Suprapubic skin (tissue), 4 donors: ENCODE measurements around the gene ATP8B1. TPM values are rescaled to one million over a fixed set of nuclear protein-coding genes. Genes with fewer than 3 reads are reported as not detected.

ENCODE experiments used
- DNase-seq, 2 donors: peaks; one replicate each; pipeline ENCODE4 v3.0.0-alpha.2; 2019; ENCODE audit warnings: low spot score in 2 of 2
- H3K27ac ChIP-seq: fragments of 200-600 bp; sonication (generic); one replicate; pipeline ENCODE4 v1.5.1; 2019
- H3K27me3 ChIP-seq: fragments of 200-600 bp; sonication (generic); one replicate; pipeline ENCODE4 v1.5.1; 2019
- H3K36me3 ChIP-seq: fragments of 200-600 bp; sonication (generic); one replicate; pipeline ENCODE4 v1.5.1; 2019
- H3K4me1 ChIP-seq: fragments of 200-600 bp; sonication (generic); one replicate; pipeline ENCODE4 v1.5.1; 2019
- H3K4me3 ChIP-seq: fragments of 200-600 bp; sonication (generic); one replicate; pipeline ENCODE4 v1.5.1; 2019; ENCODE audit warnings: mild to moderate bottlenecking
- H3K9me3 ChIP-seq: fragments of 200-600 bp; sonication (generic); one replicate; pipeline ENCODE4 v1.5.1; 2019
- EP300 ChIP-seq: sonication (generic); formaldehyde crosslinking; IDR thresholded peaks from one replicate; pipeline ENCODE4 v1.6.1; 2017; ENCODE audit warnings: antibody characterized with exemption
- POLR2A ChIP-seq, 2 donors: fragments of 450-650 bp; IDR thresholded peaks; one replicate each; pipeline ENCODE4 v1.6.1; 2017; ENCODE audit warnings: antibody characterized with exemption in 2 of 2, mild to moderate bottlenecking in 2 of 2, moderate library complexity in 2 of 2
- POLR2AphosphoS5 ChIP-seq, 3 donors: sonication (generic); formaldehyde crosslinking; IDR thresholded peaks; one replicate each; pipeline ENCODE4 v1.6.1; 2017; ENCODE audit warnings: antibody characterized with exemption in 3 of 3
- WGBS: methylation state at CpG from one replicate; pipeline ENCODE4 v1.1.5; 2018; 5-methylcytosine and 5-hydroxymethylcytosine counted together
- total RNA-seq, 4 donors: library from RNA; depleted of rRNA; stranded (reverse); fragments of >200 nt; gene quantifications; one replicate each; pipeline ENCODE4 v1.1.0, GENCODE V29; 2016
- TF ChIP-seq, protein P1 (sequence below), 2 donors: fragments of 200-600 bp in 1 of 2; fragments of 450-650 bp in 1 of 2; sonication (generic) in 1 of 2; IDR thresholded peaks; one replicate each; pipeline ENCODE4 v1.5.1; 2016 to 2019; ENCODE audit warnings: antibody characterized with exemption in 2 of 2, mild to moderate bottlenecking in 1 of 2, moderate library complexity in 1 of 2

The ATP8B1 gene
- total RNA-seq, 4 donors from 2014 or later = 21.5 to 59.1 (median 26.0) TPM

GRCh38 chr18:57790316-57790715, 12.8 kb downstream of the ATP8B1 start:
- H3K9me3 ChIP-seq = no peaks in the 10 kb centered on the region
- TF ChIP-seq EP300 (no peak), POLR2AphosphoS5 (IDR thresholded peaks at IDR 0.05) (no peak), POLR2A (IDR thresholded peaks at IDR 0.05) (no peak)
- TF ChIP-seq, protein P1, sequence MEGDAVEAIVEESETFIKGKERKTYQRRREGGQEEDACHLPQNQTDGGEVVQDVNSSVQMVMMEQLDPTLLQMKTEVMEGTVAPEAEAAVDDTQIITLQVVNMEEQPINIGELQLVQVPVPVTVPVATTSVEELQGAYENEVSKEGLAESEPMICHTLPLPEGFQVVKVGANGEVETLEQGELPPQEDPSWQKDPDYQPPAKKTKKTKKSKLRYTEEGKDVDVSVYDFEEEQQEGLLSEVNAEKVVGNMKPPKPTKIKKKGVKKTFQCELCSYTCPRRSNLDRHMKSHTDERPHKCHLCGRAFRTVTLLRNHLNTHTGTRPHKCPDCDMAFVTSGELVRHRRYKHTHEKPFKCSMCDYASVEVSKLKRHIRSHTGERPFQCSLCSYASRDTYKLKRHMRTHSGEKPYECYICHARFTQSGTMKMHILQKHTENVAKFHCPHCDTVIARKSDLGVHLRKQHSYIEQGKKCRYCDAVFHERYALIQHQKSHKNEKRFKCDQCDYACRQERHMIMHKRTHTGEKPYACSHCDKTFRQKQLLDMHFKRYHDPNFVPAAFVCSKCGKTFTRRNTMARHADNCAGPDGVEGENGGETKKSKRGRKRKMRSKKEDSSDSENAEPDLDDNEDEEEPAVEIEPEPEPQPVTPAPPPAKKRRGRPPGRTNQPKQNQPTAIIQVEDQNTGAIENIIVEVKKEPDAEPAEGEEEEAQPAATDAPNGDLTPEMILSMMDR (IDR thresholded peaks at IDR 0.05) = no peak
- H3K36me3 ChIP-seq = no peaks in the 10 kb centered on the region
- H3K4me3 ChIP-seq = no peak overlapping the region
- no peak for DNase-seq
- H3K27ac ChIP-seq = no peak overlapping the region
- 97% methylated on average over 4 of the region's 4 CpGs for WGBS
- no peaks in the 10 kb centered on the region for H3K27me3 ChIP-seq
- H3K4me1 ChIP-seq = peaks cover 28% of the 10 kb centered on the region

- no peak for DNase-seq
- Histone ChIP-seq H3K36me3 (no peaks in the 10 kb centered on the region), H3K4me1 (peaks cover 28% of the 10 kb centered on the region), H3K27ac (peak overlapping the region; percentile 79), H3K9me3 (no peaks in the 10 kb centered on the region), H3K27me3 (no peaks in the 10 kb centered on the region), H3K4me3 (no peak overlapping the region)
- TF ChIP-seq, protein P1 (IDR thresholded peaks at IDR 0.05) = no peak
- TF ChIP-seq POLR2AphosphoS5 (IDR thresholded peaks at IDR 0.05) (no peak), POLR2A (IDR thresholded peaks at IDR 0.05) (no peak), EP300 (no peak)
- WGBS = 83% methylated on average over 4 of the region's 4 CpGs
Measured at GRCh38 chr18:57789759-57790158, 13.4 kb downstream of the ATP8B1 start.

- TF ChIP-seq EP300 (no peak), POLR2AphosphoS5 (IDR thresholded peaks at IDR 0.05) (no peak), POLR2A (IDR thresholded peaks at IDR 0.05) (no peak)
- TF ChIP-seq, protein P1 (IDR thresholded peaks at IDR 0.05) = no peak
- H3K4me1 ChIP-seq = peaks cover 28% of the 10 kb centered on the region
- 17% methylated on average over 6 of the region's 6 CpGs for WGBS
- H3K36me3 ChIP-seq = no peaks in the 10 kb centered on the region
- H3K9me3 ChIP-seq = no peaks in the 10 kb centered on the region
- peak overlapping the region; percentile 3 for H3K4me3 ChIP-seq
- H3K27me3 ChIP-seq = no peaks in the 10 kb centered on the region
- no peak for DNase-seq
- H3K27ac ChIP-seq = peak overlapping the region; percentile 79
Measured at GRCh38 chr18:57789090-57789489, 14.0 kb downstream of the ATP8B1 start.

DNA sequence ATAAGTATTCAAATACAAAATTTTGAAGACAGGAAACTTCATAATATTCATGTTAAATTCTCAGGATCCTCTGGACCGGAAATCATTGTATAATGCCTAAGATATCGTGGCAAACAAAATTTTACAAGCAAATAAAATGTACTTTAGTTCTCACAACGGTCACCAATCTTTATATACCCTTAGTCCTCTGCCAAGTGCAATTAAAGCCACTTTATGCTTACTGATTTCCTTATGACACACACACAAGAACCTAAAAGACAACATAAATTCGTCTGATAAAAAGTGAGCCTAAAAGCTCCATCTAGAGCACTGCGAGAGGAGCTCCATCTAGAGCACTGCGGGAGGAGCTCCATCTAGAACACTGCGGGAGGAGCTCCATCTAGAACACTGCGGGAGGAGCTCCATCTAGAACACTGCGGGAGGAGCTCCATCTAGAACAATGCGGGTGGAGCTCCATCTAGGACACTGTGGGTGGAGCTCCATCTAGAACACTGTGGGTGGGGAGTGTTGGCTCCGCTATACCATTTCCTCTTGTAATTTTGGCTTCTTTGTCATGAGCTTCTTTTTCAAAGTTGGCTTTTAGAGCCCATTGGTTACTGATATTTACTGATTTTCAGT, 15.9 kb downstream of the ATP8B1 start:
- H3K4me1 ChIP-seq = peaks cover 24% of the 10 kb centered on the region
- H3K36me3 ChIP-seq = no peaks in the 10 kb centered on the region
- WGBS = 85% methylated on average over 11 of the region's 11 CpGs
- H3K4me3 ChIP-seq = no peak overlapping the region
- no peaks in the 10 kb centered on the region for H3K9me3 ChIP-seq
- TF ChIP-seq POLR2AphosphoS5 (IDR thresholded peaks at IDR 0.05) (no peak), POLR2A (IDR thresholded peaks at IDR 0.05) (no peak), EP300 (no peak)
- TF ChIP-seq, protein P1 (IDR thresholded peaks at IDR 0.05) = no peak
- H3K27me3 ChIP-seq = no peaks in the 10 kb centered on the region
- no peak overlapping the region for H3K27ac ChIP-seq
- no peak for DNase-seq

DNA sequence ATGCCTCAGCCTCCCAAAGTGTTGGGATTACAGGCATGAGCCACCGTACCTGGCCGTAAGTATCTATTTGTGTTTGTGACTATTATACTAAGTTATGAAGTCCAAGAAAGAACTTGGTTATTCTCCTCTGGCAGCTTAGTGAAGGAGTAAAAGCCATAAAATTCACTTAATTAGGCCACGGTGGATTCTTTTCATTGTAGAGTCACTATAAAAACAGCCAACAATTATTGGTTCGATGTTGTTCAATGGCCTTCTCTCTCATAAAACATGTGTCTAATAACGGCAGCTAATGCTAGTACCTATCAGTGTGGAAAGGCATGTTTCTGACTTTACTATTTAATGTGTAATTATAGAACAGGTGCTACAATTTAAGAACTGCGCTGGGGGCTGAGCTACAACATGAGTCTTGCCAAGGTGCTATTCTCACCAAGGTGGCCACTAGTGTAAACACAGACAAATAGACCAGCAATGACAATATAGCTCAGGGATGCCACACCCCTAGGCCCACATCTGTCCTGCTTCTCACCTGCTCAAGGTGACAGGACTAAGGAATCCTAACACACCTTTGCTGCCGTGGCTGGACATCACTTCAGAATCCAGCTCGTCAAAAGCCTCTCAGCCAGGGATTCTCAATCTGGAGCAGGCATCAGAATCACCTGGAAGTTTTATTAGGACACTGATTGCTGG, 17.2 kb downstream of the ATP8B1 start:
- peaks cover 29% of the 10 kb centered on the region for H3K4me1 ChIP-seq
- no peak overlapping the region for H3K27ac ChIP-seq
- no peaks in the 10 kb centered on the region for H3K27me3 ChIP-seq
- TF ChIP-seq POLR2AphosphoS5 (IDR thresholded peaks at IDR 0.05) (no peak), POLR2A (IDR thresholded peaks at IDR 0.05) (no peak), EP300 (no peak)
- TF ChIP-seq, protein P1 (IDR thresholded peaks at IDR 0.05) = no peak
- no peak for DNase-seq
- H3K36me3 ChIP-seq = no peaks in the 10 kb centered on the region
- 87% methylated on average over 7 of the region's 8 CpGs for WGBS
- H3K9me3 ChIP-seq = no peaks in the 10 kb centered on the region
- H3K4me3 ChIP-seq = no peak overlapping the region
